Body of pancreas (tissue), 4 donors: ENCODE results near the gene ALG14. TPM values are rescaled to one million over a fixed set of nuclear protein-coding genes. Genes with fewer than 3 reads are reported as not detected.

Experiments
- ATAC-seq: fragments of 150-250 bp; one replicate; pipeline ENCODE4 v1.9.1; 2016
- DNase-seq, 4 donors: peaks; one replicate each; pipeline ENCODE4 v3.0.0-alpha.2; 2019
- H3K27ac ChIP-seq, 4 donors: fragments of 200-600 bp; sonication (generic); 1 replicate in 3 of 4; 2 replicates in 1 of 4; pipeline versions ENCODE4 v1.5.1 to v1.6.1; 2016 to 2019; ENCODE audit warnings: mild to moderate bottlenecking in 1 of 4, mixed read lengths in 1 of 4, moderate library complexity in 1 of 4
- H3K27me3 ChIP-seq, 2 donors: fragments of 200-600 bp; sonication (generic); one replicate each; pipeline ENCODE4 v1.6.0; 2016; ENCODE audit warnings: mild to moderate bottlenecking in 1 of 2
- H3K36me3 ChIP-seq, 2 donors: fragments of 200-600 bp; sonication (generic); replicated peaks in 1 of 2; 2 replicates each; pipeline ENCODE4 v1.5.1; 2016; ENCODE audit warnings: low read depth in 2 of 2; ENCODE audit not compliant: insufficient read depth in 1 of 2
- H3K4me1 ChIP-seq: fragments of 200-600 bp; sonication (generic); one replicate; pipeline ENCODE4 v1.6.0; 2016
- H3K4me3 ChIP-seq, 2 donors: fragments of 200-600 bp; sonication (generic); 1 replicate in 1 of 2; 2 replicates in 1 of 2; pipeline ENCODE4 v1.5.1; 2016 to 2019
- H3K9me3 ChIP-seq, 3 donors: fragments of 200-600 bp; sonication (generic); 1 replicate in 2 of 3; 2 replicates in 1 of 3; pipeline ENCODE4 v1.5.1; 2016
- CTCF ChIP-seq, 7 experiments: fragments of 450-650 bp in 4 of 7; fragments of 200-600 bp in 3 of 7; sonication (generic) in 3 of 7; IDR thresholded peaks; one replicate each; pipeline ENCODE4 v1.5.1; 2016 to 2019; ENCODE audit warnings: antibody characterized with exemption in 7 of 7
- POLR2A ChIP-seq, 3 donors: fragments of 450-650 bp; IDR thresholded peaks; one replicate each; pipeline ENCODE4 v1.6.1; 2016; ENCODE audit warnings: antibody characterized with exemption in 3 of 3, mild to moderate bottlenecking in 2 of 3
- WGBS, 2 donors: methylation state at CpG; one replicate each; pipeline ENCODE4 v1.1.5; 2017; 5-methylcytosine and 5-hydroxymethylcytosine counted together
- intact Hi-C: fragments of 100-400 bp; cut with DNase I; formaldehyde crosslinking; loops from one replicate; pipeline ENCODE4 v1.15.1; 2023
- total RNA-seq, 2 donors: library from RNA; depleted of rRNA; stranded (reverse); fragments of >200 nt; gene quantifications; one replicate each; pipeline ENCODE4 v1.1.0, GENCODE V29; 2016

ALG14 gene
- total RNA-seq, 2 donors from 2014 or later = 0.78 to 0.99 TPM

GRCh38 chr1:95028954-95029353, 43.8 kb downstream of the ALG14 start:
- Histone ChIP-seq H3K27me3 (no peaks in the 10 kb centered on the region), H3K4me3 (no peak overlapping the region), H3K27ac (no peak overlapping the region), H3K36me3 (no peaks in the 10 kb centered on the region), H3K9me3 (no peaks in the 10 kb centered on the region), H3K4me1 (no peaks in the 10 kb centered on the region)
- TF ChIP-seq CTCF (IDR thresholded peaks at IDR 0.05) (no peak), POLR2A (IDR thresholded peaks at IDR 0.05) (no peak)
- DNase-seq (no peak), ATAC-seq (no peak)
- intact Hi-C loops = no loop called here

GRCh38 chr1:95027046-95027445, 45.7 kb downstream of the ALG14 start:
- intact Hi-C loops = no loop called here
- Histone ChIP-seq H3K27me3 (no peaks in the 10 kb centered on the region), H3K27ac (no peak overlapping the region), H3K9me3 (no peaks in the 10 kb centered on the region), H3K4me1 (peaks cover 5% of the 10 kb centered on the region), H3K4me3 (no peak overlapping the region), H3K36me3 (no peaks in the 10 kb centered on the region)
- ATAC-seq (no peak), DNase-seq (no peak)
- TF ChIP-seq CTCF (IDR thresholded peaks at IDR 0.05) (no peak), POLR2A (IDR thresholded peaks at IDR 0.05) (no peak)
- 90 to 93% methylated on average over 4 of the region's 4 CpGs for WGBS, 2 donors

- ATAC-seq (no peak), DNase-seq (no peak)
- peaks cover 26% of the 10 kb centered on the region for H3K4me1 ChIP-seq
- intact Hi-C loops = no loop called here
- H3K36me3 ChIP-seq = no peaks in the 10 kb centered on the region
- WGBS, 2 donors = 91 to 92% methylated on average over 3 of the region's 3 CpGs
- no peaks in the 10 kb centered on the region for H3K27me3 ChIP-seq
- no peak for TF ChIP-seq CTCF (IDR thresholded peaks at IDR 0.05)
- no peak for TF ChIP-seq POLR2A (IDR thresholded peaks at IDR 0.05)
- H3K27ac ChIP-seq = no peak overlapping the region
- H3K4me3 ChIP-seq = no peak overlapping the region
- H3K9me3 ChIP-seq = no peaks in the 10 kb centered on the region
Measured at GRCh38 chr1:95023399-95024043, 49.2 kb downstream of the ALG14 start.

- H3K4me3 ChIP-seq = no peak overlapping the region
- ATAC-seq (no peak), DNase-seq (no peak)
- no peak overlapping the region for H3K27ac ChIP-seq
- H3K36me3 ChIP-seq = no peaks in the 10 kb centered on the region
- no peaks in the 10 kb centered on the region for H3K27me3 ChIP-seq
- TF ChIP-seq POLR2A (IDR thresholded peaks at IDR 0.05) = no peak
- TF ChIP-seq CTCF (IDR thresholded peaks at IDR 0.05) = no peak
- intact Hi-C loops = no loop called here
- H3K9me3 ChIP-seq = no peaks in the 10 kb centered on the region
- peaks cover 36% of the 10 kb centered on the region for H3K4me1 ChIP-seq
Measured at GRCh38 chr1:95022644-95022926, 50.2 kb downstream of the ALG14 start.

- ATAC-seq = no peak
- 39 to 40% methylated on average over 7 of the region's 7 CpGs for WGBS, 2 donors
- DNase-seq = no peak
Measured at GRCh38 chr1:95021805-95022643, 50.7 kb downstream of the ALG14 start.

More at GRCh38 chr1:95021805-95022643, 50.7 kb downstream of the ALG14 start:
- TF ChIP-seq CTCF (IDR thresholded peaks at IDR 0.05) (no peak), POLR2A (IDR thresholded peaks at IDR 0.05) (no peak)
- H3K36me3 ChIP-seq = no peaks in the 10 kb centered on the region
- no peak overlapping the region for H3K4me3 ChIP-seq
- H3K27ac ChIP-seq = peak overlapping the region in 1 of 4 donors; percentile 25
- intact Hi-C loops = no loop called here
- H3K9me3 ChIP-seq = no peaks in the 10 kb centered on the region
- H3K4me1 ChIP-seq = peaks cover 41% of the 10 kb centered on the region
- H3K27me3 ChIP-seq = no peaks in the 10 kb centered on the region
